Neural progenitor cell (in vitro differentiated cells): Measurements from ENCODE around the gene GPR183.

Experiments used
- CTCF ChIP-seq: fragments of 200-600 bp; sonication (generic); IDR thresholded peaks from 2 replicates; pipeline ENCODE4 v1.5.1; 2017; ENCODE audit warnings: antibody characterized with exemption, mild to moderate bottlenecking
- EZH2 ChIP-seq: fragments of 200-600 bp; sonication (generic); IDR thresholded peaks from 2 replicates; pipeline ENCODE4 v1.6.1; 2017; ENCODE audit warnings: antibody characterized with exemption, mild to moderate bottlenecking, moderate library complexity
- EZH2phosphoT487 ChIP-seq: fragments of 200-600 bp; sonication (generic); IDR thresholded peaks from 2 replicates; pipeline ENCODE4 v1.6.1; 2017; ENCODE audit warnings: antibody characterized with exemption

GRCh38 chr13:99339736-99340397 lies 32.7 kb upstream of the GPR183 start:
- no peak for TF ChIP-seq EZH2phosphoT487
- TF ChIP-seq EZH2 = no peak
- no peak for TF ChIP-seq CTCF
